Measurements from ENCODE around the gene EPG5.

The EPG5 gene

DNA sequence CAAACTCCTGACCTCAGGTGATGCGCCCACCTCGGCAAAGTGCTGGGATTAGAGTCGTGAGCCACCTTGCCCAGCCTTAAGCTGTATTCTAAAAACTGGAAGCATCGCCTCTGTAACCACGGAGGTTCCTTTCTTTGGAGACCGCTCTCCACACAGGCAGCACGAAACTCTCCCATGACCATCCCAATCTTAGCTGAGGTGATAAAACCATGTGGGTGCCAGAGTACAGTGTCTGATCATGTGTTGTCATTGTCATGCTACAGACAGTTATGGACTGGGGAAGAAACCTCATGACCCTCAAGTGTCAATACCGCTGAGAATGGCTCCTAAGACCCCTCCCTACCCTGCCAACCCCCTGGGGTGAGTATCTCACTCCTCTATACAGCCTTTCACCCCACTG, 41.4 kb upstream of the EPG5 start:
- TF ChIP-seq SUZ12 (IDR thresholded peaks at IDR 0.05; ENCODE audit: extremely low read depth, insufficient read depth, insufficient read length) (no peak), YY1 (IDR thresholded peaks at IDR 0.05; ENCODE audit: insufficient read depth, insufficient read length) (no peak), ZNF274 (IDR thresholded peaks at IDR 0.05; ENCODE audit: low read depth, low read length) (no peak)
- Histone ChIP-seq H3K4me3 (ENCODE audit: insufficient read length, low read depth) (no peak overlapping the region), H3K4me1 (ENCODE audit: insufficient read depth, insufficient read length) (no peaks in the 10 kb centered on the region), H3K27me3 (ENCODE audit: insufficient read depth, insufficient read length) (no peaks in the 10 kb centered on the region), H3K9me3 (ENCODE audit: insufficient read depth, low read length) (no peaks in the 10 kb centered on the region), H3K36me3 (ENCODE audit: insufficient read depth, insufficient read length, low read length) (peaks cover 26% of the 10 kb centered on the region), H3K9ac (ENCODE audit: insufficient read length, low read depth) (no peak overlapping the region)
- no peak for DNase-seq (ENCODE audit: low read depth, low spot score)

- H3K4me3 ChIP-seq (ENCODE audit: insufficient read length, low read depth) = no peak overlapping the region
- H3K36me3 ChIP-seq (ENCODE audit: insufficient read depth, insufficient read length, low read length) = peaks cover 26% of the 10 kb centered on the region
- no peak overlapping the region for H3K9ac ChIP-seq (ENCODE audit: insufficient read length, low read depth)
- TF ChIP-seq ZNF274 (IDR thresholded peaks at IDR 0.05; ENCODE audit: low read depth, low read length) = no peak
- no peak for TF ChIP-seq SUZ12 (IDR thresholded peaks at IDR 0.05; ENCODE audit: extremely low read depth, insufficient read depth, insufficient read length)
- no peak for TF ChIP-seq YY1 (IDR thresholded peaks at IDR 0.05; ENCODE audit: insufficient read depth, insufficient read length)
- 0 out of 2 replicates have a peak, but pooled peaks cover 5% of the 10 kb centered on the region for H3K9me3 ChIP-seq (ENCODE audit: insufficient read depth, low read length)
- H3K4me1 ChIP-seq (ENCODE audit: insufficient read depth, insufficient read length) = no peaks in the 10 kb centered on the region
- DNase-seq (ENCODE audit: low read depth, low spot score) = no peak
- H3K27me3 ChIP-seq (ENCODE audit: insufficient read depth, insufficient read length) = no peaks in the 10 kb centered on the region
These were observed 40.0 kb upstream of the EPG5 start for GRCh38 chr18:46007165-46007564.

DNA sequence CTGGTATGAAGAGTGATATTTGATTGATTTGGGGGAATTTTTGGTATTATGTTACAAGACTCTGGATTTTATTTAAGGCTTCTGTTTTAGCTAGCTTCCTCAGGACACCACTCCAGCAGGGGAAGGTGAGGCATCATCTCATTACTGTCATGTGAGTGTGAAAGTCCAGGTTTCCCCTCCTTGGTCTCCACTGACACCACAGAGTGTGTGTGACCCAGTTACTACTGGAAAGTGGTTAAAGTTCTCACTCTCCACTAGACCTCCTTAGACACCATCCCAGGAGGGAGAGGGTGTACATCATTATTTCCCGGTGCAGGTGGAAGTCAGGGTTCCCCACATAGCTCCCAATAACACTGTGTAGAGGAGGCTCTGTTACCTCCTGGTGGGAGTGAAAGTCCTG, 35.8 kb upstream of the EPG5 start:
- Histone ChIP-seq H3K27me3 (ENCODE audit: insufficient read depth, insufficient read length) (no peaks in the 10 kb centered on the region), H3K9me3 (ENCODE audit: insufficient read depth, low read length) (0 out of 2 replicates have a peak, but pooled peaks cover 9% of the 10 kb centered on the region), H3K4me3 (ENCODE audit: insufficient read length, low read depth) (no peak overlapping the region), H3K4me1 (ENCODE audit: insufficient read depth, insufficient read length) (no peaks in the 10 kb centered on the region), H3K9ac (ENCODE audit: insufficient read length, low read depth) (no peak overlapping the region), H3K36me3 (ENCODE audit: insufficient read depth, insufficient read length, low read length) (peaks cover 8% of the 10 kb centered on the region)
- no peak for TF ChIP-seq ZNF274 (IDR thresholded peaks at IDR 0.05; ENCODE audit: low read depth, low read length)
- no peak for TF ChIP-seq SUZ12 (IDR thresholded peaks at IDR 0.05; ENCODE audit: extremely low read depth, insufficient read depth, insufficient read length)
- no peak for TF ChIP-seq YY1 (IDR thresholded peaks at IDR 0.05; ENCODE audit: insufficient read depth, insufficient read length)
- DNase-seq (ENCODE audit: low read depth, low spot score) = no peak

DNA sequence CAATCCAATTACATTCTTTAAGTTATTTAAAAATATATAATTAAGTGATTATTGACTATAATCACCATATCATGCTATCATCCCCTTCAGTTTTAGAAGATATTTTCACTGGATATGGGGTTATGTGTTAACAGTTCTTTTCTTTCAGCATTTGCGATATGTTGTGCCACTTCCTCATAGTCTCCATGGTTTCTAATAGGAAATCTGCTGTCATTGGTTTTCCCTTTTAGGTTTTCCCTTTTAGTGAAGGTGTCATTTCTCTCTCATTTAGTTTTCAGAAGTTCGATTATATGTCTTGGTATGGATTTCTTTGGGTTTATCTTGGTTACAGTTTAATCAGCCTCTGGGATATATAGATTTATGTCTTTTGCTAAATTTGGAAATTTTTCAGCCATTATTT, 34.8 kb upstream of the EPG5 start:
- H3K27me3 ChIP-seq (ENCODE audit: insufficient read depth, insufficient read length) = no peaks in the 10 kb centered on the region
- no peak for DNase-seq (ENCODE audit: low read depth, low spot score)
- TF ChIP-seq ZNF274 (IDR thresholded peaks at IDR 0.05; ENCODE audit: low read depth, low read length) = no peak
- no peak for TF ChIP-seq YY1 (IDR thresholded peaks at IDR 0.05; ENCODE audit: insufficient read depth, insufficient read length)
- TF ChIP-seq SUZ12 (IDR thresholded peaks at IDR 0.05; ENCODE audit: extremely low read depth, insufficient read depth, insufficient read length) = no peak

GRCh38 chr18:46001074-46001473, 33.9 kb upstream of the EPG5 start:
- Histone ChIP-seq H3K9me3 (ENCODE audit: insufficient read depth, low read length) (0 out of 2 replicates have a peak, but pooled peaks cover 9% of the 10 kb centered on the region), H3K27me3 (ENCODE audit: insufficient read depth, insufficient read length) (no peaks in the 10 kb centered on the region), H3K9ac (ENCODE audit: insufficient read length, low read depth) (no peak overlapping the region), H3K36me3 (ENCODE audit: insufficient read depth, insufficient read length, low read length) (peaks cover 4% of the 10 kb centered on the region), H3K4me3 (ENCODE audit: insufficient read length, low read depth) (no peak overlapping the region), H3K4me1 (ENCODE audit: insufficient read depth, insufficient read length) (no peaks in the 10 kb centered on the region)
- no peak for DNase-seq (ENCODE audit: low read depth, low spot score)
- TF ChIP-seq SUZ12 (IDR thresholded peaks at IDR 0.05; ENCODE audit: extremely low read depth, insufficient read depth, insufficient read length) (no peak), ZNF274 (IDR thresholded peaks at IDR 0.05; ENCODE audit: low read depth, low read length) (no peak), YY1 (IDR thresholded peaks at IDR 0.05; ENCODE audit: insufficient read depth, insufficient read length) (no peak)

More for the DNA sequence above, 34.8 kb upstream of the EPG5 start:
- Histone ChIP-seq H3K36me3 (ENCODE audit: insufficient read depth, insufficient read length, low read length) (peaks cover 4% of the 10 kb centered on the region), H3K4me3 (ENCODE audit: insufficient read length, low read depth) (no peak overlapping the region), H3K9ac (ENCODE audit: insufficient read length, low read depth) (no peak overlapping the region), H3K4me1 (ENCODE audit: insufficient read depth, insufficient read length) (no peaks in the 10 kb centered on the region), H3K9me3 (ENCODE audit: insufficient read depth, low read length) (0 out of 2 replicates have a peak, but pooled peaks cover 9% of the 10 kb centered on the region)

DNA sequence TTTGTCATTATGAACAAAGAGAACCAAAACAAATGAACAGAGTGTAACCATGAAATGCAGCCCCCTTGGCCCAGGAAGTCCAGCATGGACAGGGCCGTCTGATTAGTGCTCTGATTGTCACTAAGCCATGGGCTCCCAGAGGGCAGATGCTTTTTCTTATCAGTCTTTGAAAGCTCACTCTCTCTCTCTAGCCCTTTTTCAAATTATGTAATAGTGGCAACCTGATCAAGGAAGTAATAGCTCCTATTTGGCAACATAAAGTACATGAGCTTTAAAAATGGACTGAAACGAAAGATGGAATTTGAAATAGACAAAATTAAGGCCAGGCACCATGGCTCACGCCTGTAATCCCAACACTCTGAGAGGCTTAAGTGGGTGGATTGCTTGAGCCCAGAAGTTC, 32.4 kb upstream of the EPG5 start:
- Histone ChIP-seq H3K9ac (ENCODE audit: insufficient read length, low read depth) (no peak overlapping the region), H3K9me3 (ENCODE audit: insufficient read depth, low read length) (0 out of 2 replicates have a peak, but pooled peaks cover 9% of the 10 kb centered on the region), H3K4me1 (ENCODE audit: insufficient read depth, insufficient read length) (no peaks in the 10 kb centered on the region), H3K27me3 (ENCODE audit: insufficient read depth, insufficient read length) (no peaks in the 10 kb centered on the region), H3K4me3 (ENCODE audit: insufficient read length, low read depth) (no peak overlapping the region), H3K36me3 (ENCODE audit: insufficient read depth, insufficient read length, low read length) (peaks cover 6% of the 10 kb centered on the region)
- no peak for DNase-seq (ENCODE audit: low read depth, low spot score)
- TF ChIP-seq SUZ12 (IDR thresholded peaks at IDR 0.05; ENCODE audit: extremely low read depth, insufficient read depth, insufficient read length) (no peak), YY1 (IDR thresholded peaks at IDR 0.05; ENCODE audit: insufficient read depth, insufficient read length) (no peak), ZNF274 (IDR thresholded peaks at IDR 0.05; ENCODE audit: low read depth, low read length) (no peak)

- DNase-seq (ENCODE audit: low read depth, low spot score) = no peak
- Histone ChIP-seq H3K27me3 (ENCODE audit: insufficient read depth, insufficient read length) (no peaks in the 10 kb centered on the region), H3K9ac (ENCODE audit: insufficient read length, low read depth) (no peak overlapping the region), H3K36me3 (ENCODE audit: insufficient read depth, insufficient read length, low read length) (peaks cover 6% of the 10 kb centered on the region), H3K9me3 (ENCODE audit: insufficient read depth, low read length) (0 out of 2 replicates have a peak, but pooled peaks cover 9% of the 10 kb centered on the region), H3K4me3 (ENCODE audit: insufficient read length, low read depth) (no peak overlapping the region), H3K4me1 (ENCODE audit: insufficient read depth, insufficient read length) (no peaks in the 10 kb centered on the region)
- no peak for TF ChIP-seq ZNF274 (IDR thresholded peaks at IDR 0.05; ENCODE audit: low read depth, low read length)
- no peak for TF ChIP-seq SUZ12 (IDR thresholded peaks at IDR 0.05; ENCODE audit: extremely low read depth, insufficient read depth, insufficient read length)
- no peak for TF ChIP-seq YY1 (IDR thresholded peaks at IDR 0.05; ENCODE audit: insufficient read depth, insufficient read length)
These were observed 31.1 kb upstream of the EPG5 start for GRCh38 chr18:45998244-45998643.
